Suprapubic skin (tissue), 4 donors: ENCODE measurements around the gene PPP6R3. TPM values are rescaled to one million over a fixed set of nuclear protein-coding genes. Genes with fewer than 3 reads are reported as not detected.

Source experiments
- DNase-seq, 2 donors: peaks; one replicate each; pipeline ENCODE4 v3.0.0-alpha.2; 2019; ENCODE audit warnings: low spot score in 2 of 2
- H3K27ac ChIP-seq: fragments of 200-600 bp; sonication (generic); one replicate; pipeline ENCODE4 v1.5.1; 2019
- H3K27me3 ChIP-seq: fragments of 200-600 bp; sonication (generic); one replicate; pipeline ENCODE4 v1.5.1; 2019
- H3K36me3 ChIP-seq: fragments of 200-600 bp; sonication (generic); one replicate; pipeline ENCODE4 v1.5.1; 2019
- H3K4me1 ChIP-seq: fragments of 200-600 bp; sonication (generic); one replicate; pipeline ENCODE4 v1.5.1; 2019
- H3K4me3 ChIP-seq: fragments of 200-600 bp; sonication (generic); one replicate; pipeline ENCODE4 v1.5.1; 2019; ENCODE audit warnings: mild to moderate bottlenecking
- H3K9me3 ChIP-seq: fragments of 200-600 bp; sonication (generic); one replicate; pipeline ENCODE4 v1.5.1; 2019
- EP300 ChIP-seq: sonication (generic); formaldehyde crosslinking; IDR thresholded peaks from one replicate; pipeline ENCODE4 v1.6.1; 2017; ENCODE audit warnings: antibody characterized with exemption
- POLR2A ChIP-seq, 2 donors: fragments of 450-650 bp; IDR thresholded peaks; one replicate each; pipeline ENCODE4 v1.6.1; 2017; ENCODE audit warnings: antibody characterized with exemption in 2 of 2, mild to moderate bottlenecking in 2 of 2, moderate library complexity in 2 of 2
- POLR2AphosphoS5 ChIP-seq, 3 donors: sonication (generic); formaldehyde crosslinking; IDR thresholded peaks; one replicate each; pipeline ENCODE4 v1.6.1; 2017; ENCODE audit warnings: antibody characterized with exemption in 3 of 3
- WGBS: methylation state at CpG from one replicate; pipeline ENCODE4 v1.1.5; 2018; 5-methylcytosine and 5-hydroxymethylcytosine counted together
- total RNA-seq, 4 donors: library from RNA; depleted of rRNA; stranded (reverse); fragments of >200 nt; gene quantifications; one replicate each; pipeline ENCODE4 v1.1.0, GENCODE V29; 2016
- TF ChIP-seq, protein P1 (sequence below), 2 donors: fragments of 200-600 bp in 1 of 2; fragments of 450-650 bp in 1 of 2; sonication (generic) in 1 of 2; IDR thresholded peaks; one replicate each; pipeline ENCODE4 v1.5.1; 2016 to 2019; ENCODE audit warnings: antibody characterized with exemption in 2 of 2, mild to moderate bottlenecking in 1 of 2, moderate library complexity in 1 of 2

The PPP6R3 gene
- total RNA-seq, 4 donors from 2014 or later, result 81.8 to 197 (median 97.0) TPM

- DNase-seq, result no peak
- TF ChIP-seq POLR2A (IDR thresholded peaks at IDR 0.05) (no peak), POLR2AphosphoS5 (IDR thresholded peaks at IDR 0.05) (no peak), EP300 (no peak)
- TF ChIP-seq, protein P1, sequence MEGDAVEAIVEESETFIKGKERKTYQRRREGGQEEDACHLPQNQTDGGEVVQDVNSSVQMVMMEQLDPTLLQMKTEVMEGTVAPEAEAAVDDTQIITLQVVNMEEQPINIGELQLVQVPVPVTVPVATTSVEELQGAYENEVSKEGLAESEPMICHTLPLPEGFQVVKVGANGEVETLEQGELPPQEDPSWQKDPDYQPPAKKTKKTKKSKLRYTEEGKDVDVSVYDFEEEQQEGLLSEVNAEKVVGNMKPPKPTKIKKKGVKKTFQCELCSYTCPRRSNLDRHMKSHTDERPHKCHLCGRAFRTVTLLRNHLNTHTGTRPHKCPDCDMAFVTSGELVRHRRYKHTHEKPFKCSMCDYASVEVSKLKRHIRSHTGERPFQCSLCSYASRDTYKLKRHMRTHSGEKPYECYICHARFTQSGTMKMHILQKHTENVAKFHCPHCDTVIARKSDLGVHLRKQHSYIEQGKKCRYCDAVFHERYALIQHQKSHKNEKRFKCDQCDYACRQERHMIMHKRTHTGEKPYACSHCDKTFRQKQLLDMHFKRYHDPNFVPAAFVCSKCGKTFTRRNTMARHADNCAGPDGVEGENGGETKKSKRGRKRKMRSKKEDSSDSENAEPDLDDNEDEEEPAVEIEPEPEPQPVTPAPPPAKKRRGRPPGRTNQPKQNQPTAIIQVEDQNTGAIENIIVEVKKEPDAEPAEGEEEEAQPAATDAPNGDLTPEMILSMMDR (IDR thresholded peaks at IDR 0.05), result no peak
- H3K27me3 ChIP-seq, result no peaks in the 10 kb centered on the region
- no peaks in the 10 kb centered on the region for H3K9me3 ChIP-seq
- 34% methylated on average over 3 of the region's 3 CpGs for WGBS
- no peak overlapping the region for H3K4me3 ChIP-seq
- no peaks in the 10 kb centered on the region for H3K36me3 ChIP-seq
- H3K4me1 ChIP-seq, result peaks cover 30% of the 10 kb centered on the region
- no peak overlapping the region for H3K27ac ChIP-seq
These were observed 20.4 kb downstream of the PPP6R3 start for GRCh38 chr11:68480852-68481510.

DNA sequence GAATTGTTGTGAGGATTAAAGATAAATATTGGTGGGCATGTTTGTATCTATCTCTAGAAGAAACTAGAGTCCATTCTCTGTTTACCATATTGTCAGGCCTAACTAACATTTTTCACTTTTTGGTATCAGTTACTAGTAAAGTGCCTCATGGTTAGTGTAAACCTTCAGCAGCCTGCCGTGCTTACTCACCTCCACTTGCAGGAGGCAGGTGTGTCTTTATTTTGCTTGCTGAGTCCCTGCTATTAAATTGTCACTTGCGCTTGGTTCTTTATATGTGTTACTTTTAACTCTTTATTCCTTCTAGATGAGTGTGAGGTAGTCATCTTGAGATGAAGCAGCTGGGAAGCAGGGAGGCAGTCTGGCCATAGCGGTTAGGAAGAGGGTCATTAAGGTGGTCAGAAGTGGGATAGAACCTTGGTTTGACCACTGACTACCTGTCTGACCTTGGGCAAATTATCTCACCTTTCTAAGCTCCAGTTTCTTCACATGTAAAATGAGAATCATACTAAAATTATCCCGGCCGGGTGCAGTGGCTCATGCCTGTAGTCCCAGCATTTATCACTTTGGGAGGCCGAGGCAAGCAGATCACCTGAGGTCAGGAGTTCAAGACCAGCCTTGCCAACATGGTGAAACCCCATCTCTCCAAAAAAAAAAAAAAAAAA lies 21.2 kb downstream of the PPP6R3 start:
- Histone ChIP-seq H3K9me3 (no peaks in the 10 kb centered on the region), H3K36me3 (no peaks in the 10 kb centered on the region), H3K27ac (no peak overlapping the region), H3K4me1 (peaks cover 28% of the 10 kb centered on the region), H3K27me3 (no peaks in the 10 kb centered on the region), H3K4me3 (no peak overlapping the region)
- WGBS, result 78% methylated on average over 6 of the region's 6 CpGs
- no peak for DNase-seq
- TF ChIP-seq, protein P1 (IDR thresholded peaks at IDR 0.05), result no peak
- TF ChIP-seq POLR2A (IDR thresholded peaks at IDR 0.05) (no peak), EP300 (no peak), POLR2AphosphoS5 (IDR thresholded peaks at IDR 0.05) (no peak)

GRCh38 chr11:68488623-68489022 lies 28.1 kb downstream of the PPP6R3 start:
- H3K27me3 ChIP-seq, result no peaks in the 10 kb centered on the region
- TF ChIP-seq, protein P1 (IDR thresholded peaks at IDR 0.05), result no peak
- TF ChIP-seq EP300, result no peak
- no peak for TF ChIP-seq POLR2AphosphoS5 (IDR thresholded peaks at IDR 0.05)
- no peak for TF ChIP-seq POLR2A (IDR thresholded peaks at IDR 0.05)
- no peaks in the 10 kb centered on the region for H3K36me3 ChIP-seq
- no peak for DNase-seq
- H3K4me1 ChIP-seq, result peaks cover 3% of the 10 kb centered on the region
- no peaks in the 10 kb centered on the region for H3K9me3 ChIP-seq
- no peak overlapping the region for H3K4me3 ChIP-seq
- 100% methylated on average over 1 of the region's 1 CpG for WGBS
- no peak overlapping the region for H3K27ac ChIP-seq

DNA sequence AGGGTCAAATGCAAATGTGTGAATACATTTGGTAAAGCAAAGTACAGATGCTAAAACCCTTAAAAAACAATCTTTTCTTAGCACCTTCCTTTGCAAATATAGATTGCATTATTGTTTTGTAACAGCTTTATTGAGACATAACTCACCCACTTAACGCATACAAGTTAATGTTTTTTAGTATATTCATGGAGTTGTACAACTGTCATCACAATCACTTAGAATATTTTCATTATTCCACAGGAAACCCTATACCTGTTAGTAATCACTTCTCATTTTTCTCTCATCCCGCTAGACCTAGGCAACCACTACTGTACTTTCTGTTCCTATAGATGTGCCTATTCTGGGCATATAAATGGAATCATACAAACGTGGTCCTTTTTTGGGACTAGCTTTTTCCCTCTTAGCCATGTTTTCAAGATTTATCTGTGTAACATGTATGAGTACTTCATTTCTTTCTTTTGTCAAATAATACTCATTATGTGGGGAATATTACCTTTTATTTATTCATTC lies 34.7 kb downstream of the PPP6R3 start:
- 58% methylated on average over 3 of the region's 3 CpGs for WGBS
- H3K36me3 ChIP-seq, result no peaks in the 10 kb centered on the region
- DNase-seq, result no peak
- TF ChIP-seq POLR2A (IDR thresholded peaks at IDR 0.05) (no peak), EP300 (no peak), POLR2AphosphoS5 (IDR thresholded peaks at IDR 0.05) (no peak)
- TF ChIP-seq, protein P1 (IDR thresholded peaks at IDR 0.05), result no peak
- H3K9me3 ChIP-seq, result no peaks in the 10 kb centered on the region
- H3K4me3 ChIP-seq, result no peak overlapping the region
- H3K27me3 ChIP-seq, result no peaks in the 10 kb centered on the region
- H3K27ac ChIP-seq, result no peak overlapping the region
- H3K4me1 ChIP-seq, result peaks cover 32% of the 10 kb centered on the region

DNA sequence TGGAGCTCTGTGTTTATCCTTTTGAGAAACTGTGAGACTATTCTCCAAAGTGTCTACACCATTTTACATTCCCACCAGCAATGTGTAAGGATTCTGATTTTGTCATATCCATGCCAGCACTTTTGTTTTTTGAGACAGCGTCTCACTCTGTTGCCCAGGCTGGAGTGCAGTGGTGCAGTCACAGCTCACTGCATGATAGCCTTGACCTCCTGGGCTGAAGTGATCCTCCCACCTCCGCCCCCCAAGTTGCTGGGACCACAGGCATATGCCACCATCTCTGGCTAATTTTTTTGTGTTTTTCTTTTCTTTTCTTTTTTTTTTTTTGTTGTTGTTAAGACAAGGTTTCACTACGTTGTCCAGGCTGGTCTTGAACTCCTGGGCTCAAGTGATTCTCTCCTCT lies 35.3 kb downstream of the PPP6R3 start:
- Histone ChIP-seq H3K4me1 (peaks cover 37% of the 10 kb centered on the region), H3K27ac (no peak overlapping the region)
- 90% methylated on average over 3 of the region's 3 CpGs for WGBS

More for the DNA sequence above, 35.3 kb downstream of the PPP6R3 start:
- Histone ChIP-seq H3K9me3 (no peaks in the 10 kb centered on the region), H3K36me3 (no peaks in the 10 kb centered on the region), H3K27me3 (no peaks in the 10 kb centered on the region), H3K4me3 (no peak overlapping the region)
- no peak for DNase-seq
- TF ChIP-seq, protein P1 (IDR thresholded peaks at IDR 0.05), result no peak
- TF ChIP-seq POLR2A (IDR thresholded peaks at IDR 0.05) (no peak), POLR2AphosphoS5 (IDR thresholded peaks at IDR 0.05) (no peak), EP300 (no peak)
